ENCODE results near the gene VIL1.

Gene VIL1

GRCh38 chr2:218445602-218446001, 26.7 kb downstream of the VIL1 start:
- DNase-seq, result no peak

GRCh38 chr2:218446547-218446946, 27.6 kb downstream of the VIL1 start:
- DNase-seq, result no peak

GRCh38 chr2:218447072-218447471, 28.1 kb downstream of the VIL1 start:
- no peak for DNase-seq

- DNase-seq, result no peak
Measured at GRCh38 chr2:218448934-218449333, 30.0 kb downstream of the VIL1 start.

- DNase-seq, result no peak
Measured at GRCh38 chr2:218452079-218452478, 33.2 kb downstream of the VIL1 start.

- DNase-seq, result no peak
Measured at GRCh38 chr2:218456849-218457248, 37.9 kb downstream of the VIL1 start.

- no peak for DNase-seq
Measured at GRCh38 chr2:218458598-218458997, 39.7 kb downstream of the VIL1 start.

GRCh38 chr2:218465987-218466633, 47.2 kb downstream of the VIL1 start:
- DNase-seq, result no peak

- DNase-seq, result no peak
Measured at GRCh38 chr2:218470448-218470847, 51.5 kb downstream of the VIL1 start.

- DNase-seq, result no peak
Measured at GRCh38 chr2:218471036-218471435, 52.1 kb downstream of the VIL1 start.

- no peak for DNase-seq
Measured at GRCh38 chr2:218471982-218472381, 53.1 kb downstream of the VIL1 start.

GRCh38 chr2:218472988-218473387, 54.1 kb downstream of the VIL1 start:
- DNase-seq, result no peak

- DNase-seq, result no peak
Measured at GRCh38 chr2:218474527-218474926, 55.6 kb downstream of the VIL1 start.

GRCh38 chr2:218476676-218477075, 57.8 kb downstream of the VIL1 start:
- DNase-seq, result no peak

- DNase-seq, result no peak
Measured at GRCh38 chr2:218477247-218477646, 58.3 kb downstream of the VIL1 start.

GRCh38 chr2:218478544-218478943, 59.6 kb downstream of the VIL1 start:
- DNase-seq, result no peak

- DNase-seq, result no peak
Measured at GRCh38 chr2:218479595-218479994, 60.7 kb downstream of the VIL1 start.

GRCh38 chr2:218482651-218483050, 63.7 kb downstream of the VIL1 start:
- DNase-seq, result no peak

GRCh38 chr2:218485986-218486667, 67.2 kb downstream of the VIL1 start:
- DNase-seq, result no peak

GRCh38 chr2:218500501-218501060, 81.7 kb downstream of the VIL1 start:
- DNase-seq, result no peak

GRCh38 chr2:218501665-218502064, 82.7 kb downstream of the VIL1 start:
- no peak for DNase-seq
